Stimulated activated CD4-positive, alpha-beta T cell treated with anti-CD3 and anti-CD28 coated beads, Interleukin-12 subunit alpha, Interleukin-12 subunit beta, amount 100 ng/mL, for 48 hours (primary cell): ENCODE data around the gene MYO18A.

Experiments
- DNase-seq, 3 donors: peaks; one replicate each; pipeline ENCODE4 v3.0.0-alpha.2; 2020; ENCODE audit warnings: low read depth in 2 of 3, low spot score in 1 of 3

Gene MYO18A

GRCh38 chr17:29168079-29168758 lies 12.0 kb downstream of the MYO18A start:
- no peak for DNase-seq

- no peak for DNase-seq
Measured at GRCh38 chr17:29167393-29168078, 12.7 kb downstream of the MYO18A start.

- DNase-seq = no peak
Measured at GRCh38 chr17:29166507-29166887, 13.7 kb downstream of the MYO18A start.

- no peak for DNase-seq
Measured at GRCh38 chr17:29165800-29166506, 14.2 kb downstream of the MYO18A start.

- DNase-seq = no peak
Measured at GRCh38 chr17:29165261-29165660, 14.9 kb downstream of the MYO18A start.

GRCh38 chr17:29163563-29163962 lies 16.6 kb downstream of the MYO18A start:
- DNase-seq = no peak

GRCh38 chr17:29162909-29163341 lies 17.3 kb downstream of the MYO18A start:
- DNase-seq = no peak

- no peak for DNase-seq
Measured at GRCh38 chr17:29162082-29162908, 17.9 kb downstream of the MYO18A start.

GRCh38 chr17:29160253-29160652 lies 19.9 kb downstream of the MYO18A start:
- DNase-seq = no peak

GRCh38 chr17:29159306-29159860 lies 20.8 kb downstream of the MYO18A start:
- DNase-seq = no peak

GRCh38 chr17:29158488-29159275 lies 21.5 kb downstream of the MYO18A start:
- no peak for DNase-seq

- no peak for DNase-seq
Measured at GRCh38 chr17:29158096-29158487, 22.1 kb downstream of the MYO18A start.

GRCh38 chr17:29157310-29157709 lies 22.9 kb downstream of the MYO18A start:
- no peak for DNase-seq

GRCh38 chr17:29156781-29157180 lies 23.4 kb downstream of the MYO18A start:
- DNase-seq = no peak

- no peak for DNase-seq
Measured at GRCh38 chr17:29155966-29156338, 24.2 kb downstream of the MYO18A start.

GRCh38 chr17:29155227-29155965 lies 24.8 kb downstream of the MYO18A start:
- DNase-seq = peak; percentile 54 to 60 (median 59)

- no peak for DNase-seq
Measured at GRCh38 chr17:29154516-29155226, 25.5 kb downstream of the MYO18A start.

GRCh38 chr17:29151567-29151966 lies 28.6 kb downstream of the MYO18A start:
- DNase-seq = no peak

GRCh38 chr17:29150161-29150560 lies 30.0 kb downstream of the MYO18A start:
- DNase-seq = no peak
